Lower leg skin (tissue), 4 donors: ENCODE data around the gene ACKR4. TPM values are rescaled to one million over a fixed set of nuclear protein-coding genes. Genes with fewer than 3 reads are reported as not detected.

Source experiments
- DNase-seq, 2 donors: peaks; one replicate each; pipeline ENCODE4 v3.0.0-alpha.2; 2019; ENCODE audit warnings: low spot score in 2 of 2
- H3K4me3 ChIP-seq: fragments of 200-600 bp; sonication (generic); 2 replicates; pipeline ENCODE4 v1.5.1; 2017; ENCODE audit warnings: mild to moderate bottlenecking, low read depth; ENCODE audit not compliant: poor library complexity, severe bottlenecking
- CTCF ChIP-seq, 3 donors: fragments of 450-650 bp; IDR thresholded peaks; one replicate each; pipeline ENCODE4 v1.5.1; 2016; ENCODE audit warnings: antibody characterized with exemption in 3 of 3, mild to moderate bottlenecking in 3 of 3, moderate library complexity in 2 of 3
- POLR2A ChIP-seq, 2 donors: fragments of 450-650 bp; IDR thresholded peaks; one replicate each; pipeline ENCODE4 v1.6.1; 2016 to 2017; ENCODE audit warnings: antibody characterized with exemption in 2 of 2, mild to moderate bottlenecking in 1 of 2, moderate library complexity in 1 of 2
- WGBS, 2 donors: methylation state at CpG; one replicate each; pipeline ENCODE4 v1.1.5; 2018; 5-methylcytosine and 5-hydroxymethylcytosine counted together
- intact Hi-C: fragments of 100-400 bp; cut with DNase I; formaldehyde crosslinking; loops from one replicate; pipeline ENCODE4 v1.15.0; 2023; ENCODE audit warnings: low total_unique reads
- total RNA-seq, 4 donors: library from RNA; depleted of rRNA; stranded (reverse); fragments of >200 nt; gene quantifications; one replicate each; pipeline ENCODE4 v1.1.0, GENCODE V29; 2016

Gene ACKR4
- 1 to 10 TPM; 1.8 to 5.6 (median 4.9) TPM for total RNA-seq

- intact Hi-C loops = no loop called here
- no peak for DNase-seq
- TF ChIP-seq POLR2A (IDR thresholded peaks at IDR 0.05) = no peak
- no peak for TF ChIP-seq CTCF (IDR thresholded peaks at IDR 0.05)
- no peak within 1 kb of the TSS for H3K4me3 ChIP-seq
- WGBS, 2 donors = 20 to 22% methylated on average over 2 of the region's 2 CpGs
These were observed at the start of gene ACKR4 for GRCh38 chr3:132596816-132597433. TSS of gene ACKR4 (plus strand) at chr3:132597270. CDS start at chr3:132600398, 3,128 bp downstream.

GRCh38 chr3:132549169-132549568, 47.9 kb upstream of the ACKR4 start:
- H3K4me3 ChIP-seq = no peak overlapping the region
- 96 to 97% methylated on average over 8 of the region's 8 CpGs for WGBS, 2 donors
- intact Hi-C loops = loop anchor here (10.0 kb wide), 1 partner anchor 76 kb away; no protein-coding TSS in a partner anchor
- DNase-seq = no peak
- TF ChIP-seq POLR2A (IDR thresholded peaks at IDR 0.05) (no peak), CTCF (IDR thresholded peaks at IDR 0.05) (no peak)

GRCh38 chr3:132549890-132550578, 47.0 kb upstream of the ACKR4 start:
- no peak for TF ChIP-seq CTCF (IDR thresholded peaks at IDR 0.05)
- no peak for TF ChIP-seq POLR2A (IDR thresholded peaks at IDR 0.05)
- intact Hi-C loops = loop anchor here (10.0 kb wide), 1 partner anchor 75 kb away; no protein-coding TSS in a partner anchor
- H3K4me3 ChIP-seq = no peak overlapping the region
- no peak for DNase-seq

GRCh38 chr3:132550579-132551305, 46.3 kb upstream of the ACKR4 start:
- no peak for TF ChIP-seq POLR2A (IDR thresholded peaks at IDR 0.05)
- TF ChIP-seq CTCF (IDR thresholded peaks at IDR 0.05) = no peak
- intact Hi-C loops = no loop called here
- no peak overlapping the region for H3K4me3 ChIP-seq
- 67 to 70% methylated on average over 3 of the region's 3 CpGs for WGBS, 2 donors
- no peak for DNase-seq

GRCh38 chr3:132553826-132554225, 43.2 kb upstream of the ACKR4 start:
- DNase-seq = no peak
- intact Hi-C loops = no loop called here
- 64 to 70% methylated on average over 6 of the region's 6 CpGs for WGBS, 2 donors
- H3K4me3 ChIP-seq = no peak overlapping the region
- TF ChIP-seq POLR2A (IDR thresholded peaks at IDR 0.05) (no peak), CTCF (IDR thresholded peaks at IDR 0.05) (no peak)
